Naive thymus-derived CD8-positive, alpha-beta T cell (primary cell): Measurements from ENCODE around the gene TIAM1. TPM values are rescaled to one million over a fixed set of nuclear protein-coding genes. Genes with fewer than 3 reads are reported as not detected.
"Not testable (repeated sequence)": the region's sequence is repeated elsewhere in the genome, so short reads cannot be mapped to it uniquely, and the experiment has no call there.

Source experiments
- ATAC-seq, 2 donors: fragments of 150-1000 bp; cut with Tn5 transposase in 1 of 2; sonication (Bioruptor Pico), chemical (Tn5 transposase) in 1 of 2; 1 replicate in 1 of 2; 2 replicates in 1 of 2; pipeline ENCODE4 v1.10.0; 2021; ENCODE audit warnings: mild to moderate bottlenecking in 2 of 2, moderate library complexity in 2 of 2
- POLR2A ChIA-PET: fragments of 350-600 bp; sonication (Branson Sonifier 250); formaldehyde crosslinking; loops from one replicate; lab custom pipeline; 2021; ENCODE audit warnings: antibody characterized with exemption; lab: Charles Lee
- DNase-seq, 10 donors: peaks; one replicate each; pipeline versions ENCODE4 v3.0.0 to v3.0.0-alpha.2; 2020 to 2022
- H3K27ac Mint-ChIP-seq, 10 donors: one replicate each; pipeline ENCODE4 v1.8.0; 2020 to 2022; ENCODE audit warnings: mild to moderate bottlenecking in 10 of 10, mixed read lengths in 10 of 10, moderate library complexity in 4 of 10, inconsistent platforms in 1 of 10
- H3K27me3 Mint-ChIP-seq, 5 donors: one replicate each; pipeline ENCODE4 v1.8.0; 2021 to 2022; ENCODE audit warnings: mixed read lengths in 5 of 5
- H3K36me3 Mint-ChIP-seq, 3 donors: one replicate each; pipeline ENCODE4 v1.8.0; 2020 to 2022; ENCODE audit warnings: mixed read lengths in 3 of 3, mild to moderate bottlenecking in 2 of 3, inconsistent platforms in 1 of 3
- H3K4me1 Mint-ChIP-seq, 4 donors: one replicate each; pipeline ENCODE4 v1.8.0; 2021 to 2022; ENCODE audit warnings: mixed read lengths in 4 of 4
- H3K4me3 Mint-ChIP-seq, 10 donors: one replicate each; pipeline ENCODE4 v1.8.0; 2020 to 2022; ENCODE audit warnings: mild to moderate bottlenecking in 10 of 10, mixed read lengths in 10 of 10, moderate library complexity in 6 of 10, inconsistent platforms in 1 of 10
- H3K9me3 Mint-ChIP-seq, 9 donors: one replicate each; pipeline ENCODE4 v1.8.0; 2020 to 2022; ENCODE audit warnings: mixed read lengths in 9 of 9, mild to moderate bottlenecking in 3 of 9, inconsistent platforms in 1 of 9, moderate library complexity in 1 of 9
- polyA plus RNA-seq, 3 donors: library from polyadenylated mRNA; unstranded; fragments of 300-500 nt; fragmentation: Illumina TruSeq; gene quantifications; one replicate each; pipeline ENCODE4 v1.2.3, GENCODE V29; 2021
- total RNA-seq, 8 experiments: library from RNA in 2 of 8; stranded (reverse) in 2 of 8; gene quantifications; one replicate each; pipeline ENCODE4 v1.2.3 and lab custom pipeline; 2021 to 2026

TIAM1 gene
- total and polyA plus RNA-seq, 5 experiments from 2014 or later: 2.7 to 9.8 (median 4.0) TPM

GRCh38 chr21:31234936-31235335 is 109.1 kb downstream of the TIAM1 start:
- Mint-ChIP-seq H3K4me3 (no peak overlapping the region), H3K27me3 (no peaks in the 10 kb centered on the region), H3K9me3 (peaks cover 0 to under 1% (median 0%) of the 10 kb centered on the region in 9 donors), H3K27ac (no peak overlapping the region), H3K36me3 (peaks cover 0 to 8% (median 4%) of the 10 kb centered on the region in 3 donors), H3K4me1 (peaks cover 7 to 26% (median 10%) of the 10 kb centered on the region in 4 donors)
- POLR2A ChIA-PET: no interaction called here
- DNase-seq: no peak
- no peak for ATAC-seq

DNA sequence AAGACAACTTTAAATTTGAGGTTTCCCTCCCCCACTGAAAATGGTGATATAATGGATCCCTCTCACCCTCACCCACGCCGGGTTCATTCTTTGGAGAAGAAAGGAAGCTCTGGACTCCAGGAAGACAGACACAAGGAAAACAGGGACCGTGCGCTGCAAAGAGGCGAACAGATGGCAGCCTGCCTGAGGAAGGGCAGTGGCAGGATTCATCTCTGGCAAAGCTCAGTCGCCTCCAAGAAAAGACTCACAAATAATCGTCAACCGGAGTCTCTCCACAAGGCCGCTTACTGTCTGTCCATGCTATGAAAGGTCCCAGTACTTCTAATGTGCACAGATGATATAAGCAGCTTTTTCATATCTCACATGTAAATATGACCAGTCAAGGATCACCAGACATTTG is 110.3 kb downstream of the TIAM1 start:
- POLR2A ChIA-PET: no interaction called here
- Mint-ChIP-seq H3K36me3 (peaks cover 0 to 7% (median 2%) of the 10 kb centered on the region in 3 donors), H3K27me3 (no peaks in the 10 kb centered on the region), H3K27ac (no peak overlapping the region), H3K4me1 (peaks cover 8 to 31% (median 11%) of the 10 kb centered on the region in 4 donors), H3K9me3 (no peaks in the 10 kb centered on the region), H3K4me3 (no peak overlapping the region)
- DNase-seq (no peak), ATAC-seq (no peak)

- POLR2A ChIA-PET: no interaction called here
- Mint-ChIP-seq H3K9me3 (no peaks in the 10 kb centered on the region), H3K27me3 (no peaks in the 10 kb centered on the region), H3K4me1 (peaks cover 6 to 34% (median 12%) of the 10 kb centered on the region in 4 donors), H3K4me3 (no peak overlapping the region), H3K27ac (peak overlapping the region in 1 of 10 donors; percentile 60), H3K36me3 (peaks cover 0 to 7% (median 0%) of the 10 kb centered on the region in 3 donors)
- DNase-seq (no peak), ATAC-seq (no peak)
Observed at GRCh38 chr21:31232344-31232743, 111.7 kb downstream of the TIAM1 start.

DNA sequence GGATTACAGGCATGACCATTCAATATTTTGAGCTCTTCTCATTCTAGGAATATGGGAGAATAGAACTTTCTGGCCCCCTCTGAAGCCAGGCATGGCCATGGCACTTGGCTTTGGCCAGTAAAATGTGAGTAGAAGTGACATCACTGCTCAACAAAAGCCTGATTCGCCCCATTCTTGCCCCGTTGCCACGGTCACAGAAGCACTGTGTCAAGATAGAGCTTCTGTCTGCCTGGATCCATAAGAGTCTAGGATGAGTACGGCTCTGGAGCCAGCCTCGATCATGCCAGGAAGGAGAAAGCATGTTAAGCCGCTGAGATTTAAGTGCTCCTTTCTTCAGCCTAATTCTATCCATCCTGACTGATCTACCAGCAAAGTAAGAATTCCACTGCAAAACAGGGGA is 113.1 kb downstream of the TIAM1 start:
- Mint-ChIP-seq H3K4me3 (no peak overlapping the region), H3K27me3 (no peaks in the 10 kb centered on the region), H3K9me3 (no peaks in the 10 kb centered on the region), H3K4me1 (peaks cover 1 to 20% (median 3%) of the 10 kb centered on the region in 4 donors), H3K36me3 (peaks cover 0 to 7% (median 0%) of the 10 kb centered on the region in 3 donors), H3K27ac (peak overlapping the region in 1 of 10 donors; percentile 16)
- no peak for ATAC-seq
- POLR2A ChIA-PET: no interaction called here
- no peak for DNase-seq

GRCh38 chr21:31228723-31229122 is 115.3 kb downstream of the TIAM1 start:
- POLR2A ChIA-PET, H3K27ac Mint-ChIP-seq, H3K4me3 Mint-ChIP-seq, H3K36me3 Mint-ChIP-seq, H3K9me3 Mint-ChIP-seq, DNase-seq, H3K4me1 Mint-ChIP-seq, H3K27me3 Mint-ChIP-seq: not testable (repeated sequence)
- peak in 1 of 2 donors; percentile 63 for ATAC-seq

- Mint-ChIP-seq H3K4me1 (peaks cover 0 to 12% (median 5%) of the 10 kb centered on the region in 4 donors), H3K27ac (no peak overlapping the region), H3K4me3 (no peak overlapping the region), H3K27me3 (no peaks in the 10 kb centered on the region), H3K36me3 (peaks cover 0 to 5% (median 2%) of the 10 kb centered on the region in 3 donors), H3K9me3 (no peaks in the 10 kb centered on the region)
- POLR2A ChIA-PET: interaction anchor here (0.7 kb wide), 1 partner anchor 109 kb away, joined by 3 read pairs; no protein-coding TSS in a partner anchor
- no peak for ATAC-seq
- no peak for DNase-seq
Observed at GRCh38 chr21:31225713-31226112, 118.3 kb downstream of the TIAM1 start.

- POLR2A ChIA-PET: no interaction called here
- DNase-seq (no peak), ATAC-seq (no peak)
- Mint-ChIP-seq H3K4me1 (peaks cover 0 to 11% (median 0%) of the 10 kb centered on the region in 4 donors), H3K4me3 (no peak overlapping the region), H3K36me3 (peaks cover 0 to 9% (median 2%) of the 10 kb centered on the region in 3 donors), H3K27ac (no peak overlapping the region), H3K9me3 (no peaks in the 10 kb centered on the region), H3K27me3 (no peaks in the 10 kb centered on the region)
Observed at GRCh38 chr21:31222142-31222541, 121.9 kb downstream of the TIAM1 start.

GRCh38 chr21:31221043-31221442 is 123.0 kb downstream of the TIAM1 start:
- H3K36me3 Mint-ChIP-seq: peaks cover 0 to 12% (median 2%) of the 10 kb centered on the region in 3 donors
- no peak for ATAC-seq

GRCh38 chr21:31220575-31220974 is 123.5 kb downstream of the TIAM1 start:
- peaks cover 0 to 11% (median 0%) of the 10 kb centered on the region in 4 donors for H3K4me1 Mint-ChIP-seq
- peaks cover 0 to 10% (median 2%) of the 10 kb centered on the region in 3 donors for H3K36me3 Mint-ChIP-seq
- POLR2A ChIA-PET: no interaction called here
- H3K4me3 Mint-ChIP-seq: no peak overlapping the region
- no peak overlapping the region for H3K27ac Mint-ChIP-seq
- H3K9me3 Mint-ChIP-seq: no peaks in the 10 kb centered on the region
- ATAC-seq: no peak
- DNase-seq: no peak
- no peaks in the 10 kb centered on the region for H3K27me3 Mint-ChIP-seq

More at GRCh38 chr21:31221043-31221442, 123.0 kb downstream of the TIAM1 start:
- no peak overlapping the region for H3K4me3 Mint-ChIP-seq
- no peaks in the 10 kb centered on the region for H3K27me3 Mint-ChIP-seq
- POLR2A ChIA-PET: no interaction called here
- H3K9me3 Mint-ChIP-seq: no peaks in the 10 kb centered on the region
- no peak overlapping the region for H3K27ac Mint-ChIP-seq
- peaks cover 0 to 11% (median 0%) of the 10 kb centered on the region in 4 donors for H3K4me1 Mint-ChIP-seq
- no peak for DNase-seq

GRCh38 chr21:31218830-31219608 is 125.0 kb downstream of the TIAM1 start:
- POLR2A ChIA-PET: interaction anchor here (0.7 kb wide), 1 partner anchor 181 kb away, joined by 7 read pairs; no protein-coding TSS in a partner anchor
- H3K27ac Mint-ChIP-seq: no peak overlapping the region
- ATAC-seq: no peak
- peaks cover 0 to 10% (median 0%) of the 10 kb centered on the region in 3 donors for H3K36me3 Mint-ChIP-seq
- no peaks in the 10 kb centered on the region for H3K9me3 Mint-ChIP-seq
- peaks cover 0 to 11% (median 0%) of the 10 kb centered on the region in 4 donors for H3K4me1 Mint-ChIP-seq
- DNase-seq: no peak
- H3K27me3 Mint-ChIP-seq: no peaks in the 10 kb centered on the region
- H3K4me3 Mint-ChIP-seq: no peak overlapping the region

GRCh38 chr21:31216206-31216605 is 127.9 kb downstream of the TIAM1 start:
- Mint-ChIP-seq H3K4me3 (no peak overlapping the region), H3K36me3 (peaks cover 0 to 7% (median 0%) of the 10 kb centered on the region in 3 donors), H3K27me3 (no peaks in the 10 kb centered on the region), H3K27ac (no peak overlapping the region), H3K4me1 (peaks cover 0 to 8% (median 0%) of the 10 kb centered on the region in 4 donors), H3K9me3 (no peaks in the 10 kb centered on the region)
- DNase-seq (no peak), ATAC-seq (no peak)
- POLR2A ChIA-PET: interaction anchor here (0.5 to 0.6 kb wide), 2 partner anchors 52 to 136 kb away, joined by 3 to 4 read pairs; no protein-coding TSS in a partner anchor

DNA sequence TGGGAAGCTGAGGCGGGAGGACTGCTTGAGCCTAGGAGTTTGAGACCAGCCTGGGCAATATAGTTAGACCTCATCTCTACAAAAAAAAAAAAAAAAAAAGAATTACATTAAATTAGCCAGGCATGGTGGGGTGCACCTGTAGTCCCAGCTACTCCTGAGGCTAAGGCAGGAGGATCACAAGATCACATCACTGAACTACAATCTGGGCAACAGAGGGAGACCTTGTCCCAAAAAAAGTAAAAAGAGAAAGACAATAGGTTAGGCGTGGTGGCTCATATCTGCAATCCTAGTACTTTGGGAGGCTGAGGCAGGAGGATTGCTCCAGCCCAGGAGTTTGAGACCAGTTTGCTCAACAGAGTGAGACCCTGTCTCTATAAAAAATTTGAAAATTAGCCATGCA is 130.3 kb downstream of the TIAM1 start:
- no peak for ATAC-seq
- no peak overlapping the region for H3K4me3 Mint-ChIP-seq
- peak overlapping the region in 1 of 10 donors; percentile 47 for H3K27ac Mint-ChIP-seq
- H3K27me3 Mint-ChIP-seq: no peaks in the 10 kb centered on the region
- H3K9me3 Mint-ChIP-seq: no peaks in the 10 kb centered on the region
- H3K36me3 Mint-ChIP-seq: peaks cover 0 to 9% (median 0%) of the 10 kb centered on the region in 3 donors
- POLR2A ChIA-PET: interaction anchor here (0.6 kb wide), 1 partner anchor 11 kb away, joined by 4 read pairs; no protein-coding TSS in a partner anchor
- no peaks in the 10 kb centered on the region for H3K4me1 Mint-ChIP-seq
- peak in 3 of 10 donors; percentile 2 to 40 (median 35) for DNase-seq

- POLR2A ChIA-PET: no interaction called here
- Mint-ChIP-seq H3K27ac (no peak overlapping the region), H3K36me3 (peaks cover 0 to 10% (median 0%) of the 10 kb centered on the region in 3 donors), H3K4me1 (no peaks in the 10 kb centered on the region), H3K4me3 (no peak overlapping the region), H3K9me3 (no peaks in the 10 kb centered on the region), H3K27me3 (no peaks in the 10 kb centered on the region)
- no peak for DNase-seq
- ATAC-seq: no peak
Observed at GRCh38 chr21:31211836-31212235, 132.2 kb downstream of the TIAM1 start.
